IPS-20b (cell line): ENCODE measurements around the gene TMC4.
"Not testable (repeated sequence)": the region's sequence is repeated elsewhere in the genome, so short reads cannot be mapped to it uniquely, and the experiment has no call there.

Experiments
- H3K27ac ChIP-seq: one replicate; pipeline ENCODE4 v1.5.1; 2013; ENCODE audit warnings: low read length
- H3K27me3 ChIP-seq: 2 replicates; pipeline ENCODE4 v1.6.1; 2013; ENCODE audit warnings: mild to moderate bottlenecking, low read length, inconsistent platforms; ENCODE audit not compliant: insufficient read depth
- H3K36me3 ChIP-seq: 2 replicates; pipeline ENCODE4 v1.6.1; 2013; ENCODE audit warnings: low read depth, mild to moderate bottlenecking, inconsistent platforms, low read length, moderate library complexity; ENCODE audit not compliant: insufficient read depth
- H3K4me1 ChIP-seq: 2 replicates; pipeline ENCODE4 v1.6.1; 2013; ENCODE audit warnings: mild to moderate bottlenecking, control low read depth, inconsistent platforms, low read length, moderate library complexity; ENCODE audit not compliant: insufficient read depth
- H3K4me3 ChIP-seq: 2 replicates; pipeline ENCODE4 v1.5.1; 2013; ENCODE audit warnings: mild to moderate bottlenecking, low read length, inconsistent platforms
- H3K9ac ChIP-seq: 2 replicates; pipeline ENCODE4 v1.6.1; 2013; ENCODE audit warnings: low read depth, mild to moderate bottlenecking, inconsistent platforms, low read length, moderate library complexity
- H3K9me3 ChIP-seq: 2 replicates; pipeline ENCODE4 v1.6.1; 2013; ENCODE audit warnings: mild to moderate bottlenecking, low read depth, low read length, inconsistent platforms; ENCODE audit not compliant: insufficient read depth

TMC4 gene

GRCh38 chr19:54172471-54173358 is at the start of gene TMC4:
TMC4 (minus strand) TSS chr19:54173160; CDS start chr19:54173117, 43 bp downstream.
- Histone ChIP-seq H3K27me3 (no peaks in the 10 kb centered on the region), H3K4me3 (peak within 1 kb of the TSS; percentile 63), H3K27ac (peak within 1 kb of the TSS; percentile 32), H3K9me3 (no peaks in the 10 kb centered on the region), H3K4me1 (peaks cover 3% of the 10 kb centered on the region; the same call in 1 of the 2 replicates), H3K36me3 (peaks cover 7% of the 10 kb centered on the region), H3K9ac (peak within 1 kb of the TSS; percentile 52; the same call in 1 of the 2 replicates)

DNA sequence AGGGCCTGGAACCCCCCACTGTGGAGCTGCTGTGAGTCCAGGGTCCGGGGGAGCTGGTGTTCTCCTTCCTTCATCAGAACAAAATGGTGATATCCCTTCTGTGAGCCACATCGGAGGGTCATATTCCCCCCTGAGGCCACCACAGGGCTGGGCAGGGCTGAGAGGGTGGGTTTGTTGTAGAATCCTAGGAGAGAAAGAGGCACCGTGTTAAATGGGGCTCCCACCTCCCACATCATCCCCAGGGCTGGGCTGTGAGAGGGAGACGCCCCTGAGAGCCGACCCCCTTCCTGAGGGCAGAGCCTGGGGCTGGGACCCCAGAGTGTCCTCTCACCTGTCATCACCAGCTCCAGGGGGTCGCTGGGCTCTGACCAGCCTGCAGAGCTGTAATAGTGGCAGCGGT is 49.0 kb upstream of the TMC4 start:
- not testable (repeated sequence) for H3K27me3 ChIP-seq, H3K27ac ChIP-seq, H3K4me1 ChIP-seq, H3K4me3 ChIP-seq, H3K36me3 ChIP-seq, H3K9ac ChIP-seq, H3K9me3 ChIP-seq

GRCh38 chr19:54219702-54220101 is 46.7 kb upstream of the TMC4 start:
- not testable (repeated sequence) for H3K9ac ChIP-seq, H3K36me3 ChIP-seq

GRCh38 chr19:54218960-54219661 is 46.2 kb upstream of the TMC4 start:
- H3K36me3 ChIP-seq, result peaks cover 5% of the 10 kb centered on the region; the same call in 1 of the 2 replicates
- H3K27me3 ChIP-seq, result no peaks in the 10 kb centered on the region
- no peak overlapping the region for H3K4me3 ChIP-seq
- no peak overlapping the region for H3K27ac ChIP-seq
- no peak overlapping the region for H3K9ac ChIP-seq
- no peaks in the 10 kb centered on the region for H3K9me3 ChIP-seq
- no peaks in the 10 kb centered on the region for H3K4me1 ChIP-seq

More at GRCh38 chr19:54219702-54220101, 46.7 kb upstream of the TMC4 start:
- not testable (repeated sequence) for H3K4me1 ChIP-seq, H3K9me3 ChIP-seq, H3K27me3 ChIP-seq, H3K4me3 ChIP-seq, H3K27ac ChIP-seq

GRCh38 chr19:54218259-54218658 is 45.3 kb upstream of the TMC4 start:
- no peak overlapping the region for H3K9ac ChIP-seq
- no peaks in the 10 kb centered on the region for H3K4me1 ChIP-seq
- no peak overlapping the region for H3K4me3 ChIP-seq
- H3K27me3 ChIP-seq, result no peaks in the 10 kb centered on the region
- H3K27ac ChIP-seq, result no peak overlapping the region
- H3K9me3 ChIP-seq, result no peaks in the 10 kb centered on the region
- peaks cover 5% of the 10 kb centered on the region; the same call in 1 of the 2 replicates for H3K36me3 ChIP-seq

- H3K4me1 ChIP-seq, result not testable (repeated sequence)
Observed at GRCh38 chr19:54217517-54218247, 44.7 kb upstream of the TMC4 start.

DNA sequence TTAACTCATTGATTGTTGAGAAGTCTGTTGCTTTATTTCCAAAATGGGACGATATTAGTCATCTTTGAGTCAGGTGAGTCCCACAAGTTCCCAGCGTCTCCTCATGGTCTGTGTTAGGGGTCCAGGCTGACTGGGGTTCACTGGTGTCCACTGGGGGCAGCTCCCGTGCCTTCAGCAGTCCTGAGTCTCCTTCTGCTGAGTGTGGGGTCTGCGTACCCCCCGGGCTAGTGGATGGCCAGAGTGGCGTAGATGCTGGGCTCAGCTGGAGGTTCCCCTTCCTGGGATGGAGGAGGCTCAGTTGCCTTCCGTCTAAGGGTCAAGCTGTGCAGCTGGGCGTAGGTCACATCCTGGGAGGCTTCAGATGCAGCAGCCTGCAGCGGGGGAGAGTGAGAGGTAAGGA is 43.9 kb upstream of the TMC4 start:
- no peaks in the 10 kb centered on the region for H3K27me3 ChIP-seq
- peaks cover 5% of the 10 kb centered on the region; the same call in 1 of the 2 replicates for H3K36me3 ChIP-seq
- H3K9ac ChIP-seq, result no peak overlapping the region
- H3K9me3 ChIP-seq, result no peaks in the 10 kb centered on the region
- H3K4me1 ChIP-seq, result no peaks in the 10 kb centered on the region
- no peak overlapping the region for H3K27ac ChIP-seq
- H3K4me3 ChIP-seq, result no peak overlapping the region

More at GRCh38 chr19:54217517-54218247, 44.7 kb upstream of the TMC4 start:
- H3K9ac ChIP-seq, H3K27me3 ChIP-seq, H3K9me3 ChIP-seq, H3K4me3 ChIP-seq, H3K27ac ChIP-seq, H3K36me3 ChIP-seq: not testable (repeated sequence)

GRCh38 chr19:54214734-54215133 is 41.8 kb upstream of the TMC4 start:
- H3K9me3 ChIP-seq, H3K4me1 ChIP-seq, H3K27me3 ChIP-seq, H3K27ac ChIP-seq, H3K9ac ChIP-seq, H3K36me3 ChIP-seq, H3K4me3 ChIP-seq: not testable (repeated sequence)

DNA sequence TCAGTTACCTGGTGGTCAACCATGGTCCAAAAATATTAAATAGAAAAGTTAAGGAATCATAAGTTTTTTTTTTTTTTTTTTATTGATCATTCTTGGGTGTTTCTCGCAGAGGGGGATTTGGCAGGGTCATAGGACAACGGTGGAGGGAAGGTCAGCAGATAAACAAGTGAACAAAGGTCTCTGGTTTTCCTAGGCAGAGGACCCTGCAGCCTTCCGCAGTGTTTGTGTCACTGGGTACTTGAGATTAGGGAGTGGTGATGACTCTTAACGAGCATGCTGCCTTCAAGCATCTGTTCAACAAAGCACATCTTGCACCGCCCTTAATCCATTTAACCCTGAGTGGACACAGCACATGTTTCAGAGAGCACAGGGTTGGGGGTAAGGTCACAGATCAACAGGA is 41.3 kb upstream of the TMC4 start:
- not testable (repeated sequence) for H3K4me3 ChIP-seq

GRCh38 chr19:54211235-54211634 is 38.3 kb upstream of the TMC4 start:
- no peak overlapping the region for H3K27ac ChIP-seq
- peaks cover 28% of the 10 kb centered on the region for H3K36me3 ChIP-seq
- H3K27me3 ChIP-seq, result no peaks in the 10 kb centered on the region
- H3K9me3 ChIP-seq, result no peaks in the 10 kb centered on the region
- H3K9ac ChIP-seq, result no peak overlapping the region
- no peak overlapping the region for H3K4me3 ChIP-seq
- no peaks in the 10 kb centered on the region for H3K4me1 ChIP-seq

More for the DNA sequence above, 41.3 kb upstream of the TMC4 start:
- H3K4me1 ChIP-seq, H3K9ac ChIP-seq, H3K27ac ChIP-seq, H3K27me3 ChIP-seq, H3K9me3 ChIP-seq, H3K36me3 ChIP-seq: not testable (repeated sequence)

GRCh38 chr19:54209811-54210494 is 37.0 kb upstream of the TMC4 start:
- Histone ChIP-seq H3K36me3 (peaks cover 41% of the 10 kb centered on the region), H3K27me3 (no peaks in the 10 kb centered on the region), H3K27ac (no peak overlapping the region), H3K9me3 (no peaks in the 10 kb centered on the region), H3K9ac (no peak overlapping the region), H3K4me3 (no peak overlapping the region), H3K4me1 (peaks cover 6% of the 10 kb centered on the region; the same call in 1 of the 2 replicates)
